ENCODE measurements around the gene GOLGA6B. TPM values are rescaled to one million over a fixed set of nuclear protein-coding genes. Genes with fewer than 3 reads are reported as not detected.
"Not testable (repeated sequence)": the region's sequence is repeated elsewhere in the genome, so short reads cannot be mapped to it uniquely, and the experiment has no call there.

The GOLGA6B gene
- not detected for total RNA-seq
- not detected for polyA plus RNA-seq
- long read RNA-seq, donor 1 = 0 reads
- long read RNA-seq, donor 2 = 0 reads
- long read RNA-seq, donor 3 = 0 reads
- long read RNA-seq, donor 4 = 0 reads

GRCh38 chr15:72654397-72654796, at the start of gene GOLGA6B:
GOLGA6B (plus strand) TSS chr15:72654697; CDS start chr15:72654738, 41 bp downstream.
- no CpG with 5 or more reads among the region's 7 CpGs for WGBS
- ATAC-seq; H3K4me1 ChIP-seq (ENCODE audit: control insufficient read depth, insufficient read depth, low read length); intact Hi-C loops (cut with DNase I); DNase-seq; H3K9me3 ChIP-seq (ENCODE audit: control insufficient read depth, low read length); H3K27ac ChIP-seq (ENCODE audit: low read length); H3K27me3 ChIP-seq (ENCODE audit: control insufficient read depth, insufficient read depth); H3K4me3 ChIP-seq (ENCODE audit: low read length): not testable (repeated sequence)

- DNase-seq = no peak
- no peaks in the 10 kb centered on the region for H3K27me3 ChIP-seq (ENCODE audit: control insufficient read depth, insufficient read depth)
- H3K27ac ChIP-seq (ENCODE audit: low read length) = no peak overlapping the region
- intact Hi-C loops (cut with DNase I) = loop anchor here in 2 of 4 donors (10.0 kb wide), 1 partner anchor 70 kb away; no protein-coding TSS in a partner anchor
- 91% methylated on average over 4 of the region's 4 CpGs for WGBS
- H3K9me3 ChIP-seq (ENCODE audit: control insufficient read depth, low read length) = no peaks in the 10 kb centered on the region
- no peaks in the 10 kb centered on the region for H3K4me1 ChIP-seq (ENCODE audit: control insufficient read depth, insufficient read depth, low read length)
- ATAC-seq = no peak
- no peak overlapping the region for H3K4me3 ChIP-seq (ENCODE audit: low read length)
Observed at GRCh38 chr15:72604794-72605193, 49.7 kb upstream of the GOLGA6B start.

- not testable (repeated sequence) for H3K9me3 ChIP-seq (ENCODE audit: control insufficient read depth, low read length); ATAC-seq; H3K27ac ChIP-seq (ENCODE audit: low read length); H3K27me3 ChIP-seq (ENCODE audit: control insufficient read depth, insufficient read depth); H3K4me1 ChIP-seq (ENCODE audit: control insufficient read depth, insufficient read depth, low read length); H3K4me3 ChIP-seq (ENCODE audit: low read length); DNase-seq
- intact Hi-C loops (cut with DNase I) = loop anchor here in 2 of 4 donors (10.0 kb wide), 1 partner anchor 67 kb away; no protein-coding TSS in a partner anchor
- WGBS = 92% methylated on average over 3 of the region's 3 CpGs
Observed at GRCh38 chr15:72608084-72608483, 46.4 kb upstream of the GOLGA6B start.

- intact Hi-C loops (cut with DNase I) = loop anchor here in 2 of 4 donors (10.0 kb wide), 1 partner anchor 65 kb away; no protein-coding TSS in a partner anchor
- WGBS = 85% methylated on average over 8 of the region's 8 CpGs
Observed at GRCh38 chr15:72609862-72610261, 44.6 kb upstream of the GOLGA6B start.

GRCh38 chr15:72612324-72612723, 42.2 kb upstream of the GOLGA6B start:
- H3K4me3 ChIP-seq (ENCODE audit: low read length); ATAC-seq; DNase-seq; intact Hi-C loops (cut with DNase I); H3K4me1 ChIP-seq (ENCODE audit: control insufficient read depth, insufficient read depth, low read length); H3K27me3 ChIP-seq (ENCODE audit: control insufficient read depth, insufficient read depth); H3K9me3 ChIP-seq (ENCODE audit: control insufficient read depth, low read length); H3K27ac ChIP-seq (ENCODE audit: low read length): not testable (repeated sequence)
- 91% methylated on average over 3 of the region's 3 CpGs for WGBS

More at GRCh38 chr15:72609862-72610261, 44.6 kb upstream of the GOLGA6B start:
- Histone ChIP-seq H3K27me3 (ENCODE audit: control insufficient read depth, insufficient read depth) (no peaks in the 10 kb centered on the region), H3K4me3 (ENCODE audit: low read length) (no peak overlapping the region), H3K9me3 (ENCODE audit: control insufficient read depth, low read length) (no peaks in the 10 kb centered on the region), H3K27ac (ENCODE audit: low read length) (no peak overlapping the region), H3K4me1 (ENCODE audit: control insufficient read depth, insufficient read depth, low read length) (peaks cover under 1% of the 10 kb centered on the region)
- ATAC-seq (no peak), DNase-seq (no peak)

GRCh38 chr15:72614810-72615532, 39.5 kb upstream of the GOLGA6B start:
- intact Hi-C loops (cut with DNase I) = no loop called here
- H3K4me1 ChIP-seq (ENCODE audit: control insufficient read depth, insufficient read depth, low read length) = peaks cover 4% of the 10 kb centered on the region
- no peak overlapping the region for H3K27ac ChIP-seq (ENCODE audit: low read length)
- H3K27me3 ChIP-seq (ENCODE audit: control insufficient read depth, insufficient read depth) = no peaks in the 10 kb centered on the region
- H3K9me3 ChIP-seq (ENCODE audit: control insufficient read depth, low read length) = no peaks in the 10 kb centered on the region
- DNase-seq (no peak), ATAC-seq (no peak)
- no peak overlapping the region for H3K4me3 ChIP-seq (ENCODE audit: low read length)
- 88% methylated on average over 3 of the region's 3 CpGs for WGBS

GRCh38 chr15:72615533-72616233, 38.8 kb upstream of the GOLGA6B start:
- intact Hi-C loops (cut with DNase I); H3K27me3 ChIP-seq (ENCODE audit: control insufficient read depth, insufficient read depth); H3K27ac ChIP-seq (ENCODE audit: low read length); H3K9me3 ChIP-seq (ENCODE audit: control insufficient read depth, low read length); H3K4me1 ChIP-seq (ENCODE audit: control insufficient read depth, insufficient read depth, low read length); H3K4me3 ChIP-seq (ENCODE audit: low read length): not testable (repeated sequence)
- DNase-seq (peak in 2 of 3 donors; percentile 65 to 78), ATAC-seq (peak; percentile 40 to 56)
- 47% methylated on average over 6 of the region's 7 CpGs for WGBS

- no peak overlapping the region for H3K27ac ChIP-seq (ENCODE audit: low read length)
- ATAC-seq (no peak), DNase-seq (no peak)
- intact Hi-C loops (cut with DNase I) = no loop called here
- 80% methylated on average over 10 of the region's 10 CpGs for WGBS
- H3K4me1 ChIP-seq (ENCODE audit: control insufficient read depth, insufficient read depth, low read length) = peaks cover 4% of the 10 kb centered on the region
- no peaks in the 10 kb centered on the region for H3K27me3 ChIP-seq (ENCODE audit: control insufficient read depth, insufficient read depth)
- H3K9me3 ChIP-seq (ENCODE audit: control insufficient read depth, low read length) = no peaks in the 10 kb centered on the region
- no peak overlapping the region for H3K4me3 ChIP-seq (ENCODE audit: low read length)
Observed at GRCh38 chr15:72616491-72617210, 37.8 kb upstream of the GOLGA6B start.

GRCh38 chr15:72623854-72624253, 30.6 kb upstream of the GOLGA6B start:
- H3K9me3 ChIP-seq (ENCODE audit: control insufficient read depth, low read length); ATAC-seq; H3K27ac ChIP-seq (ENCODE audit: low read length); H3K27me3 ChIP-seq (ENCODE audit: control insufficient read depth, insufficient read depth); H3K4me1 ChIP-seq (ENCODE audit: control insufficient read depth, insufficient read depth, low read length); H3K4me3 ChIP-seq (ENCODE audit: low read length); intact Hi-C loops (cut with DNase I); DNase-seq: not testable (repeated sequence)
- 90% methylated on average over 4 of the region's 4 CpGs for WGBS

GRCh38 chr15:72626153-72626552, 28.3 kb upstream of the GOLGA6B start:
- H3K27ac ChIP-seq (ENCODE audit: low read length); DNase-seq; H3K4me3 ChIP-seq (ENCODE audit: low read length); ATAC-seq; H3K4me1 ChIP-seq (ENCODE audit: control insufficient read depth, insufficient read depth, low read length); H3K27me3 ChIP-seq (ENCODE audit: control insufficient read depth, insufficient read depth); H3K9me3 ChIP-seq (ENCODE audit: control insufficient read depth, low read length); intact Hi-C loops (cut with DNase I): not testable (repeated sequence)
- 67% methylated on average over 3 of the region's 3 CpGs for WGBS
